Panc1 (cell line): ENCODE measurements around the gene SH3BGRL2.

Source experiments
- CTCF ChIP-seq: fragments of 450-650 bp; IDR thresholded peaks from 2 replicates; pipeline ENCODE4 v1.5.1; 2017; ENCODE audit warnings: mild to moderate bottlenecking
- POLR2AphosphoS5 ChIP-seq: IDR thresholded peaks from 2 replicates; pipeline ENCODE4 v1.6.1; 2012; ENCODE audit warnings: mild to moderate bottlenecking, low read depth, low read length, moderate library complexity
- SIN3A ChIP-seq: IDR thresholded peaks from 2 replicates; pipeline ENCODE4 v1.6.1; 2012; ENCODE audit warnings: low read depth, mild to moderate bottlenecking, low read length, moderate library complexity, borderline replicate concordance; ENCODE audit not compliant: insufficient read depth
- TCF7L2 ChIP-seq: IDR thresholded peaks from 2 replicates; pipeline ENCODE4 v1.6.1; 2011; ENCODE audit warnings: mild to moderate bottlenecking, low read depth, low read length, inconsistent platforms

- TF ChIP-seq CTCF (no peak), TCF7L2 (no peak), POLR2AphosphoS5 (no peak), SIN3A (no peak)
Observed at GRCh38 chr6:79612457-79612856, 18.7 kb upstream of the SH3BGRL2 start.
